ENCODE results near the gene KRTAP27-1.

Gene KRTAP27-1

DNA sequence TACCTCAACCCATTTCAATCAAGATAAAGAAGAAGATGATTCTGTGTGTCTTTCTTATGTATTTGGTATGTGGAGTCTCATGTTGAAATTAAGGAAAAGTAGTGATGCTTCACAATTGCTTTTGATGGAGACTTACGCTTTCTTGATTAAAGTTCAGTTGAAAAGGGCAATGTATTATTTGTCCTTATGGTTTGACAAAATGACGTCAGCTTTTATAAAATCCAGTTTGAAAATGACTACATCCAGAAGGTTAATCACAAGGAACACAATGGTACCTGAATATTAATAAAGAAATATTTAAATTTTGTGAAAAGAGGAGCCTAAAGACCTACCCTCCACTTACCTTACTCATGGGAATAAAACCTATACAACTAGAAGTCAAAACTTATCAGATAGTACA, 21.8 kb downstream of the KRTAP27-1 start:
- TF ChIP-seq, protein P1, sequence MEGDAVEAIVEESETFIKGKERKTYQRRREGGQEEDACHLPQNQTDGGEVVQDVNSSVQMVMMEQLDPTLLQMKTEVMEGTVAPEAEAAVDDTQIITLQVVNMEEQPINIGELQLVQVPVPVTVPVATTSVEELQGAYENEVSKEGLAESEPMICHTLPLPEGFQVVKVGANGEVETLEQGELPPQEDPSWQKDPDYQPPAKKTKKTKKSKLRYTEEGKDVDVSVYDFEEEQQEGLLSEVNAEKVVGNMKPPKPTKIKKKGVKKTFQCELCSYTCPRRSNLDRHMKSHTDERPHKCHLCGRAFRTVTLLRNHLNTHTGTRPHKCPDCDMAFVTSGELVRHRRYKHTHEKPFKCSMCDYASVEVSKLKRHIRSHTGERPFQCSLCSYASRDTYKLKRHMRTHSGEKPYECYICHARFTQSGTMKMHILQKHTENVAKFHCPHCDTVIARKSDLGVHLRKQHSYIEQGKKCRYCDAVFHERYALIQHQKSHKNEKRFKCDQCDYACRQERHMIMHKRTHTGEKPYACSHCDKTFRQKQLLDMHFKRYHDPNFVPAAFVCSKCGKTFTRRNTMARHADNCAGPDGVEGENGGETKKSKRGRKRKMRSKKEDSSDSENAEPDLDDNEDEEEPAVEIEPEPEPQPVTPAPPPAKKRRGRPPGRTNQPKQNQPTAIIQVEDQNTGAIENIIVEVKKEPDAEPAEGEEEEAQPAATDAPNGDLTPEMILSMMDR (IDR thresholded peaks at IDR 0.05; ENCODE audit: insufficient read depth, low read depth, low read length, missing control alignments): no peak
- no peak for DNase-seq (ENCODE audit: low read depth)
- no peak overlapping the region for H3K4me3 ChIP-seq (ENCODE audit: low read length)

DNA sequence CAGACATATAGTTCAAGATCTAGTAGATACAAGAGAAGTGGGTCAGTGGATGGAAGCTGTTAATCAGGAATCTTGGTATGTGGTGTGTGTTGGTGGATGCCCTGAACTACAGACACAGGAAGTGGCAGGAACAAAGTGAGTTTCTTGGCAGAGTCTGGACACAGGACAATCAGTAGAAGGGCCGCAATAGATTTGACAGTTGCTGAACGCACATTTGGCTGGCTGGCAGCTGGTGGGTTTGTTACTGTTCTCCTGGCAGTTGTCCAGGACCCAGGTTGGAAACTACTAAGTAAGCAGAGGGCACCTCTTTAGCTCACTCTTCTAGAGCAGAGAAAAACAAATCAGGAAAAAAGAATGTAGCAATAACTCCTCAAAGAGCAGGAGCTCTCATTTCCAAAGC, 30.6 kb downstream of the KRTAP27-1 start:
- H3K4me3 ChIP-seq (ENCODE audit: low read length): no peak overlapping the region
- DNase-seq (ENCODE audit: low read depth): no peak
- TF ChIP-seq, protein P1 (IDR thresholded peaks at IDR 0.05; ENCODE audit: insufficient read depth, low read depth, low read length, missing control alignments): no peak

DNA sequence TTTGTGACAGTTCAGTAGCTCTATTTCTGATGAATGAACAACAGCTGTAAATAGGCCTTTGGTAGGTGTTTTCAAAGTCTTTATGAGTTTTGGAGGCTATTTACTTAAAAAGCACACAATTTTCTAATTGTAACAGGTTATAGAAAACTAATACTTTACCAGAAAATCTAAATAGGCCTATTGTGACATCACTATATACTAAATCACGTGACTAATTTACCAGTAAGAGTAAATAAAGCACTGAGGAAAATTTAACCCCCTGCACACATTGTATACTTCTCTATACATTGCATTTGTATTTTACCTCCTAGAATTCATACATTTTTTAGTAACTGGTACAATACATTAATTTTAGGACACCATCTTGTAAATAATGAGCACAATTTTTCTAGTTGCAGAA, 32.4 kb downstream of the KRTAP27-1 start:
- no peak for DNase-seq (ENCODE audit: low read depth)
- TF ChIP-seq, protein P1 (IDR thresholded peaks at IDR 0.05; ENCODE audit: insufficient read depth, low read depth, low read length, missing control alignments): no peak
- H3K4me3 ChIP-seq (ENCODE audit: low read length): no peak overlapping the region

DNA sequence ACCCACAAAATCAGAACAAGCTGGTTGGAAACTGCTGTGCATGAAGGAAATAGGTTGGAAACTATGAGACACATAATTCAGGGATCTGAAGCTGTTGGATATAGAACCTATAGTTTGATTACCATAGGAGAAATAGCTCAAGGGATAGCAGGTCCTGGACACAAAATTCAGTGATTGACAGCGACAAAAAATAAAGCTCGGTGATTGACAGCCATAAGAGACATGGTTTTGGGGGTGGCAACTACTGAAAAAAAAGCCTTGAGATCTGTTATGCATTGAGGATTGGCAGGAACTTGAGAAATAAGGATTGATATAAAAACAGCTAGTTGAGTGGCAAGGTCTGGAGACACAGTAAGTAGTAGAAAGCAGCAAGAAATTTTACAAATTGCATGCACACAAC, 48.3 kb downstream of the KRTAP27-1 start, which contains the start of gene KRTAP25-1:
TSS of gene KRTAP25-1 (minus strand) at position 300 of the 400 bp plus-strand sequence. CDS start at position 276, 24 bp downstream.
- TF ChIP-seq, protein P1 (IDR thresholded peaks at IDR 0.05; ENCODE audit: insufficient read depth, low read depth, low read length, missing control alignments): no peak
- no peak within 1 kb of the TSS for H3K4me3 ChIP-seq (ENCODE audit: low read length)
- no peak for DNase-seq (ENCODE audit: low read depth)

Measured in epithelial cell of esophagus (primary cell).